SK-N-SH (cell line): ENCODE data around the gene ABCA10. TPM values are rescaled to one million over a fixed set of nuclear protein-coding genes. Genes with fewer than 3 reads are reported as not detected.

ENCODE experiments used
- CTCF ChIA-PET: fragments of 300-600, 350-600 bp; formaldehyde crosslinking; extraction: SDS; loops from one replicate; lab custom pipeline; 2021; lab: Yijun Ruan, JAX
- POLR2A ChIA-PET: fragments of 350-600 bp; sonication (Branson Sonifier 250); formaldehyde crosslinking; extraction: SDS; loops from one replicate; lab custom pipeline; 2020; ENCODE audit warnings: antibody characterized with exemption, inconsistent platforms; lab: Yijun Ruan, JAX
- DNase-seq: peaks from one replicate; pipeline ENCODE4 v3.0.0; 2012
- H2AFZ ChIP-seq: fragments of 200-600 bp; sonication (generic); 2 replicates; pipeline ENCODE4 v1.8.1; 2016; ENCODE audit warnings: antibody characterized with exemption, mild to moderate bottlenecking, low read depth
- H3F3A ChIP-seq: fragments of 200-600 bp; sonication (generic); replicated peaks from 2 replicates; pipeline ENCODE3; 2016; ENCODE audit warnings: antibody characterized with exemption, mild to moderate bottlenecking; ENCODE audit not compliant: insufficient read depth
- H3K27ac ChIP-seq, 2 experiments: fragments of 200-500 bp in 1 of 2; fragments of 200-600 bp in 1 of 2; sonication (Bioruptor generic) in 1 of 2; sonication (generic), shearing (Covaris generic) in 1 of 2; 2 replicates each; pipeline versions ENCODE4 v1.5.1 to v1.6.1; 2014 to 2016; ENCODE audit warnings: low read depth in 2 of 2, inconsistent platforms in 1 of 2, low read length in 1 of 2, mild to moderate bottlenecking in 1 of 2, mixed read lengths in 1 of 2
- H3K27me3 ChIP-seq: fragments of 200-600 bp; sonication (generic), shearing (Covaris generic); 2 replicates; pipeline ENCODE4 v1.6.1; 2016; ENCODE audit warnings: mixed run types; ENCODE audit not compliant: insufficient read depth
- H3K36me3 ChIP-seq, 2 experiments: fragments of 200-500 bp in 1 of 2; fragments of 200-600 bp in 1 of 2; sonication (Bioruptor generic) in 1 of 2; sonication (generic) in 1 of 2; replicated peaks in 1 of 2; 2 replicates each; pipeline versions ENCODE3 to v1.5.1; 2014 to 2016; ENCODE audit warnings: low read length in 1 of 2, mild to moderate bottlenecking in 1 of 2; ENCODE audit not compliant: insufficient read depth in 2 of 2, control insufficient read depth in 1 of 2
- H3K4me1 ChIP-seq, 2 experiments: fragments of 200-500 bp in 1 of 2; fragments of 200-600 bp in 1 of 2; sonication (Bioruptor generic) in 1 of 2; sonication (generic), shearing (Covaris generic) in 1 of 2; 2 replicates each; pipeline versions ENCODE4 v1.5.1 to v1.6.1; 2014 to 2016; ENCODE audit warnings: low read depth in 1 of 2, low read length in 1 of 2, mixed run types in 1 of 2; ENCODE audit not compliant: insufficient read depth in 2 of 2, control insufficient read depth in 1 of 2
- H3K4me2 ChIP-seq: fragments of 200-600 bp; sonication (generic), shearing (Covaris generic); 2 replicates; pipeline ENCODE4 v1.6.1; 2017; ENCODE audit warnings: mixed run types
- H3K4me3 ChIP-seq, 2 experiments: fragments of 200-500 bp in 1 of 2; fragments of 200-600 bp in 1 of 2; sonication (Bioruptor generic) in 1 of 2; sonication (generic), shearing (Covaris generic) in 1 of 2; 2 replicates each; pipeline versions ENCODE4 v1.5.1 to v1.8.1; 2014 to 2016; ENCODE audit warnings: low read depth in 2 of 2, inconsistent platforms in 1 of 2, low read length in 1 of 2, mild to moderate bottlenecking in 1 of 2, mixed read lengths in 1 of 2, moderate library complexity in 1 of 2
- H3K79me2 ChIP-seq: fragments of 200-600 bp; sonication (generic); 2 replicates; pipeline ENCODE4 v1.8.1; 2017; ENCODE audit warnings: mild to moderate bottlenecking; ENCODE audit not compliant: insufficient read depth
- H3K9ac ChIP-seq: fragments of 200-600 bp; sonication (generic); 2 replicates; pipeline ENCODE4 v1.6.1; 2017; ENCODE audit warnings: mixed run types
- H3K9me2 ChIP-seq: fragments of 200-600 bp; sonication (generic); 2 replicates; pipeline ENCODE4 v1.6.1; 2017; ENCODE audit warnings: mixed run types
- H3K9me3 ChIP-seq: fragments of 200-600 bp; sonication (generic); 2 replicates; pipeline ENCODE4 v1.6.1; 2017; ENCODE audit warnings: mixed run types, mild to moderate bottlenecking, moderate library complexity
- H4K20me1 ChIP-seq: fragments of 200-600 bp; sonication (generic); 2 replicates; pipeline ENCODE4 v1.6.1; 2017; ENCODE audit warnings: mild to moderate bottlenecking, mixed run types; ENCODE audit not compliant: insufficient read depth
- EP300 ChIP-seq, 2 experiments: IDR thresholded peaks; 2 replicates each; pipeline versions ENCODE4 v1.4.0 to v1.6.1; 2012; ENCODE audit warnings: borderline replicate concordance in 1 of 2, low read depth in 1 of 2, low read length in 1 of 2
- GATA2 ChIP-seq: sonication (generic); formaldehyde crosslinking; IDR thresholded peaks from 2 replicates; pipeline ENCODE4 v1.5.0; 2020; ENCODE audit warnings: mild to moderate bottlenecking, missing genetic modification reagents
- JUND ChIP-seq: IDR thresholded peaks from 2 replicates; pipeline ENCODE4 v1.4.0; 2012
- MXI1 ChIP-seq: IDR thresholded peaks from 2 replicates; pipeline ENCODE4 v1.6.1; 2012; ENCODE audit warnings: mild to moderate bottlenecking, low read depth, low read length, improper control_type of control experiment
- NRF1 ChIP-seq: IDR thresholded peaks from 2 replicates; pipeline ENCODE4 v1.6.1; 2012; ENCODE audit warnings: low read depth, mild to moderate bottlenecking, low read length
- RAD21 ChIP-seq: IDR thresholded peaks from 2 replicates; pipeline ENCODE4 v1.6.1; 2012; ENCODE audit warnings: mild to moderate bottlenecking, low read length
- RCOR1 ChIP-seq: fragments of 150-350 bp; IDR thresholded peaks from 2 replicates; pipeline ENCODE4 v1.6.1; 2017; ENCODE audit warnings: antibody characterized with exemption, low read length
- RFX5 ChIP-seq: IDR thresholded peaks from 2 replicates; pipeline ENCODE4 v1.6.1; 2012; ENCODE audit warnings: mild to moderate bottlenecking, improper control_type of control experiment, low read length
- SIN3A ChIP-seq: IDR thresholded peaks from 2 replicates; pipeline ENCODE4 v1.6.1; 2012; ENCODE audit warnings: low read depth, mild to moderate bottlenecking, low read length, moderate library complexity, borderline replicate concordance
- SMC3 ChIP-seq: IDR thresholded peaks from 2 replicates; pipeline ENCODE4 v1.6.1; 2012; ENCODE audit warnings: low read depth, low read length, improper control_type of control experiment
- TAF1 ChIP-seq: IDR thresholded peaks from 2 replicates; pipeline ENCODE4 v1.6.1; 2012; ENCODE audit warnings: low read depth, mild to moderate bottlenecking, low read length, moderate library complexity, borderline replicate concordance
- TEAD4 ChIP-seq: IDR thresholded peaks from 2 replicates; pipeline ENCODE4 v1.4.0; 2012; ENCODE audit warnings: mild to moderate bottlenecking, borderline replicate concordance; ENCODE audit not compliant: insufficient read depth
- polyA plus RNA-seq, 3 experiments: library from polyadenylated mRNA; depleted of rRNA; stranded (reverse); fragments of >200 nt; gene quantifications; 2 replicates each; pipeline ENCODE4 v1.2.3, GENCODE V29; 2012
- TF ChIP-seq, protein P1 (sequence below): fragments of 200-600 bp; sonication (generic); IDR thresholded peaks from 2 replicates; pipeline ENCODE4 v1.6.1; 2017; ENCODE audit warnings: antibody characterized with exemption, mild to moderate bottlenecking, moderate library complexity
- TF ChIP-seq, protein P2 (sequence below): IDR thresholded peaks from 2 replicates; pipeline ENCODE4 v1.4.0; 2012; ENCODE audit warnings: low read depth, borderline replicate concordance
- TF ChIP-seq, protein P3 (sequence below): IDR thresholded peaks from 2 replicates; pipeline ENCODE4 v1.6.1; 2012; ENCODE audit warnings: mild to moderate bottlenecking, low read depth, low read length, moderate library complexity
- TF ChIP-seq, protein P4 (sequence below): IDR thresholded peaks from 2 replicates; pipeline ENCODE4 v1.4.0; 2012; ENCODE audit warnings: low read depth

The ABCA10 gene
- polyA plus RNA-seq, 1 of the 3 experiments (the other 2 are of a cell fraction), result 0.07 TPM

- H3K4me1 ChIP-seq, result no peaks in the 10 kb centered on the region; a peak in 1 of 4 replicates
- H3K27ac ChIP-seq, result no peak overlapping the region
- ChIA-PET CTCF (no interaction called here), POLR2A (no interaction called here)
- H3F3A ChIP-seq, result no peaks in the 10 kb centered on the region
- H4K20me1 ChIP-seq, result no peaks in the 10 kb centered on the region
- no peak overlapping the region for H3K4me3 ChIP-seq
- TF ChIP-seq RFX5 (no peak), RCOR1 (no peak), EP300 (IDR thresholded peaks at IDR 0.05; ENCODE audit: borderline replicate concordance in 1 of 2, low read depth in 1 of 2, low read length in 1 of 2) (no peak), SMC3 (no peak), RAD21 (no peak), JUND (no peak), SIN3A (no peak), GATA2 (CRISPR knock-in tag) (no peak), MXI1 (no peak), TEAD4 (no peak), TAF1 (no peak), NRF1 (no peak)
- TF ChIP-seq, protein P1, sequence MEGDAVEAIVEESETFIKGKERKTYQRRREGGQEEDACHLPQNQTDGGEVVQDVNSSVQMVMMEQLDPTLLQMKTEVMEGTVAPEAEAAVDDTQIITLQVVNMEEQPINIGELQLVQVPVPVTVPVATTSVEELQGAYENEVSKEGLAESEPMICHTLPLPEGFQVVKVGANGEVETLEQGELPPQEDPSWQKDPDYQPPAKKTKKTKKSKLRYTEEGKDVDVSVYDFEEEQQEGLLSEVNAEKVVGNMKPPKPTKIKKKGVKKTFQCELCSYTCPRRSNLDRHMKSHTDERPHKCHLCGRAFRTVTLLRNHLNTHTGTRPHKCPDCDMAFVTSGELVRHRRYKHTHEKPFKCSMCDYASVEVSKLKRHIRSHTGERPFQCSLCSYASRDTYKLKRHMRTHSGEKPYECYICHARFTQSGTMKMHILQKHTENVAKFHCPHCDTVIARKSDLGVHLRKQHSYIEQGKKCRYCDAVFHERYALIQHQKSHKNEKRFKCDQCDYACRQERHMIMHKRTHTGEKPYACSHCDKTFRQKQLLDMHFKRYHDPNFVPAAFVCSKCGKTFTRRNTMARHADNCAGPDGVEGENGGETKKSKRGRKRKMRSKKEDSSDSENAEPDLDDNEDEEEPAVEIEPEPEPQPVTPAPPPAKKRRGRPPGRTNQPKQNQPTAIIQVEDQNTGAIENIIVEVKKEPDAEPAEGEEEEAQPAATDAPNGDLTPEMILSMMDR, result no peak
- TF ChIP-seq, protein P2, sequence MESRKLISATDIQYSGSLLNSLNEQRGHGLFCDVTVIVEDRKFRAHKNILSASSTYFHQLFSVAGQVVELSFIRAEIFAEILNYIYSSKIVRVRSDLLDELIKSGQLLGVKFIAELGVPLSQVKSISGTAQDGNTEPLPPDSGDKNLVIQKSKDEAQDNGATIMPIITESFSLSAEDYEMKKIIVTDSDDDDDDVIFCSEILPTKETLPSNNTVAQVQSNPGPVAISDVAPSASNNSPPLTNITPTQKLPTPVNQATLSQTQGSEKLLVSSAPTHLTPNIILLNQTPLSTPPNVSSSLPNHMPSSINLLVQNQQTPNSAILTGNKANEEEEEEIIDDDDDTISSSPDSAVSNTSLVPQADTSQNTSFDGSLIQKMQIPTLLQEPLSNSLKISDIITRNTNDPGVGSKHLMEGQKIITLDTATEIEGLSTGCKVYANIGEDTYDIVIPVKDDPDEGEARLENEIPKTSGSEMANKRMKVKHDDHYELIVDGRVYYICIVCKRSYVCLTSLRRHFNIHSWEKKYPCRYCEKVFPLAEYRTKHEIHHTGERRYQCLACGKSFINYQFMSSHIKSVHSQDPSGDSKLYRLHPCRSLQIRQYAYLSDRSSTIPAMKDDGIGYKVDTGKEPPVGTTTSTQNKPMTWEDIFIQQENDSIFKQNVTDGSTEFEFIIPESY, result no peak
- TF ChIP-seq, protein P3, sequence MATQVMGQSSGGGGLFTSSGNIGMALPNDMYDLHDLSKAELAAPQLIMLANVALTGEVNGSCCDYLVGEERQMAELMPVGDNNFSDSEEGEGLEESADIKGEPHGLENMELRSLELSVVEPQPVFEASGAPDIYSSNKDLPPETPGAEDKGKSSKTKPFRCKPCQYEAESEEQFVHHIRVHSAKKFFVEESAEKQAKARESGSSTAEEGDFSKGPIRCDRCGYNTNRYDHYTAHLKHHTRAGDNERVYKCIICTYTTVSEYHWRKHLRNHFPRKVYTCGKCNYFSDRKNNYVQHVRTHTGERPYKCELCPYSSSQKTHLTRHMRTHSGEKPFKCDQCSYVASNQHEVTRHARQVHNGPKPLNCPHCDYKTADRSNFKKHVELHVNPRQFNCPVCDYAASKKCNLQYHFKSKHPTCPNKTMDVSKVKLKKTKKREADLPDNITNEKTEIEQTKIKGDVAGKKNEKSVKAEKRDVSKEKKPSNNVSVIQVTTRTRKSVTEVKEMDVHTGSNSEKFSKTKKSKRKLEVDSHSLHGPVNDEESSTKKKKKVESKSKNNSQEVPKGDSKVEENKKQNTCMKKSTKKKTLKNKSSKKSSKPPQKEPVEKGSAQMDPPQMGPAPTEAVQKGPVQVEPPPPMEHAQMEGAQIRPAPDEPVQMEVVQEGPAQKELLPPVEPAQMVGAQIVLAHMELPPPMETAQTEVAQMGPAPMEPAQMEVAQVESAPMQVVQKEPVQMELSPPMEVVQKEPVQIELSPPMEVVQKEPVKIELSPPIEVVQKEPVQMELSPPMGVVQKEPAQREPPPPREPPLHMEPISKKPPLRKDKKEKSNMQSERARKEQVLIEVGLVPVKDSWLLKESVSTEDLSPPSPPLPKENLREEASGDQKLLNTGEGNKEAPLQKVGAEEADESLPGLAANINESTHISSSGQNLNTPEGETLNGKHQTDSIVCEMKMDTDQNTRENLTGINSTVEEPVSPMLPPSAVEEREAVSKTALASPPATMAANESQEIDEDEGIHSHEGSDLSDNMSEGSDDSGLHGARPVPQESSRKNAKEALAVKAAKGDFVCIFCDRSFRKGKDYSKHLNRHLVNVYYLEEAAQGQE, result no peak
- TF ChIP-seq, protein P4, sequence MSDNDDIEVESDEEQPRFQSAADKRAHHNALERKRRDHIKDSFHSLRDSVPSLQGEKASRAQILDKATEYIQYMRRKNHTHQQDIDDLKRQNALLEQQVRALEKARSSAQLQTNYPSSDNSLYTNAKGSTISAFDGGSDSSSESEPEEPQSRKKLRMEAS, result no peak
- H3K4me2 ChIP-seq, result no peak overlapping the region
- H3K9ac ChIP-seq, result no peak overlapping the region
- H3K27me3 ChIP-seq, result no peaks in the 10 kb centered on the region
- no peaks in the 10 kb centered on the region for H3K9me3 ChIP-seq
- DNase-seq, result no peak
- no peaks in the 10 kb centered on the region for H3K79me2 ChIP-seq
- H3K9me2 ChIP-seq, result no peaks in the 10 kb centered on the region
- H2AFZ ChIP-seq, result no peak overlapping the region
- H3K36me3 ChIP-seq, result no peaks in the 10 kb centered on the region
Measured at GRCh38 chr17:69164206-69164605, 64.4 kb downstream of the ABCA10 start.
